Osteoblast (primary cell): ENCODE results near the gene HMOX1. TPM values are rescaled to one million over a fixed set of nuclear protein-coding genes. Genes with fewer than 3 reads are reported as not detected.

Source experiments
- DNase-seq: peaks from one replicate; pipeline ENCODE4 v3.0.0; 2011; ENCODE audit warnings: low spot score, mixed read lengths; ENCODE audit not compliant: insufficient read length; ENCODE audit errors: missing footprints
- H2AFZ ChIP-seq: 2 replicates; pipeline ENCODE4 v1.6.0; 2011; ENCODE audit warnings: mild to moderate bottlenecking, low read length
- H3K27ac ChIP-seq: 2 replicates; pipeline ENCODE4 v1.5.1; 2011; ENCODE audit warnings: mild to moderate bottlenecking, low read depth, low read length, moderate library complexity
- H3K27me3 ChIP-seq: 2 replicates; pipeline ENCODE4 v1.6.0; 2012; ENCODE audit warnings: mild to moderate bottlenecking, control low read depth, inconsistent platforms, low read length, moderate library complexity; ENCODE audit not compliant: insufficient read depth
- H3K36me3 ChIP-seq: 2 replicates; pipeline ENCODE4 v1.5.1; 2011; ENCODE audit warnings: mild to moderate bottlenecking, low read length, control low read depth, moderate library complexity; ENCODE audit not compliant: insufficient read depth
- H3K4me1 ChIP-seq: 2 replicates; pipeline ENCODE4 v1.5.1; 2011; ENCODE audit warnings: mild to moderate bottlenecking, low read length, control low read depth, moderate library complexity; ENCODE audit not compliant: insufficient read depth
- H3K4me2 ChIP-seq: 2 replicates; pipeline ENCODE4 v1.6.0; 2011; ENCODE audit warnings: mild to moderate bottlenecking, low read length; ENCODE audit not compliant: insufficient read depth
- H3K4me3 ChIP-seq: fragments of 200-600 bp; sonication (generic); 3 replicates; pipeline ENCODE4 v1.5.1; 2012; ENCODE audit warnings: mild to moderate bottlenecking, low read length, inconsistent platforms; ENCODE audit not compliant: insufficient read depth
- H3K79me2 ChIP-seq: 2 replicates; pipeline ENCODE4 v1.6.0; 2012; ENCODE audit warnings: mild to moderate bottlenecking, low read length, control low read depth, inconsistent platforms; ENCODE audit not compliant: insufficient read depth
- H3K9me3 ChIP-seq: 2 replicates; pipeline ENCODE4 v1.5.1; 2011; ENCODE audit warnings: low read depth, low read length, control low read depth
- H4K20me1 ChIP-seq: 2 replicates; pipeline ENCODE4 v1.6.0; 2012; ENCODE audit warnings: mild to moderate bottlenecking, low read length, control low read depth; ENCODE audit not compliant: insufficient read depth
- CTCF ChIP-seq: IDR thresholded peaks from 2 replicates; pipeline ENCODE4 v1.5.1; 2011; ENCODE audit warnings: mild to moderate bottlenecking, low read depth, low read length, moderate library complexity; ENCODE audit errors: extremely low read depth
- total RNA-seq: library from RNA; depleted of rRNA; stranded (reverse); fragments of >200 nt; gene quantifications from 2 replicates; pipeline ENCODE4 v1.2.3, GENCODE V29; 2012

HMOX1 gene
- total RNA-seq, 1 donor: 475 TPM

- Histone ChIP-seq H3K36me3 (peaks cover 12% of the 10 kb centered on the region), H3K79me2 (no peaks in the 10 kb centered on the region), H3K4me1 (peaks cover 26% of the 10 kb centered on the region), H3K27me3 (no peaks in the 10 kb centered on the region), H3K27ac (peak overlapping the region; percentile 83), H3K4me3 (peak overlapping the region; percentile 37), H3K9me3 (no peaks in the 10 kb centered on the region), H4K20me1 (no peaks in the 10 kb centered on the region), H2AFZ (no peak overlapping the region), H3K4me2 (peak overlapping the region; percentile 51)
- peak; percentile 85 for DNase-seq
- peak; percentile 32 for TF ChIP-seq CTCF
Measured at GRCh38 chr22:35352214-35353111, 28.4 kb upstream of the HMOX1 start.

DNA sequence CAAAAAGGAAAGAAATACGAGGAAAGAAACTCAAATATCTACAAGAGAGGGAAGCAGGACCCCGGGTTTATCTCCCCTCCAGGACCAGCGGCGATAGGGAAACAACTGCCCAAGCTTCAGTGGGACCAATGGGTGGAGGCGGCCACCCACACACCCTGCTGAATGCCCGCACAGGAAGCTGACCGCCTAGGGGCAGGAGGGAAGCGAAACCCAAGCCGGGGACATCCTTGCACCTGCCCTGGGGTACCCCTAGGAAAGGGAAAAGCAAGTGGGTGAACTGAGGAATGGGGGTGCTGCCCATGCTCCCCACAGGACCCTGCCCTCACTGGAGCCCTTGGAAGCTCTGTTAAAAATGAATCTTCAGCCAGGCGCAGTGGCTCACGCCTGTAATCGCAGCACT, 27.6 kb upstream of the HMOX1 start:
- Histone ChIP-seq H3K4me2 (no peak overlapping the region), H3K79me2 (no peaks in the 10 kb centered on the region), H3K36me3 (peaks cover 4% of the 10 kb centered on the region), H3K4me1 (peaks cover 26% of the 10 kb centered on the region), H3K4me3 (no peak overlapping the region), H3K27ac (no peak overlapping the region), H3K27me3 (no peaks in the 10 kb centered on the region), H2AFZ (no peak overlapping the region), H4K20me1 (no peaks in the 10 kb centered on the region), H3K9me3 (no peaks in the 10 kb centered on the region)
- no peak for TF ChIP-seq CTCF
- DNase-seq: peak; percentile 65

DNA sequence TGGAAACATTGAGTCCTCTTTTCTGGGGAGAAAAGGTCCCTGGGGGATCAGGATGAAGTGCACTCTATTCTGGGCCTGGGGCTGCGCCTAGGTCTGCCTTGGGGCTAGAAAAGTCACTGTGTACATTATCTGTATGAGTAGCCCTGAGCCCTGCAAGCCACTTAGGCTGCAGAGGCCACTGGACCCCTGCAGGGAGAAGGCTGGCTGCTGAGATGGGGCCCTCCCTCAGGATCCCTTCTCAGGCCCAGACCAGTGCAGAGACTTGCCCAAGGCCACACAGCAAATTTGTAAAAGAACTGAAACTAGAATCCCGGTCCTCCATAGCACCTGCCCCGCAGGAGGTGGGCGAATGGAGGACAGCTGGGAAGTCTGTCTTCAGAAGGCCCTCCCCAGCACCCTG, 26.8 kb upstream of the HMOX1 start:
- H4K20me1 ChIP-seq: no peaks in the 10 kb centered on the region
- H3K4me2 ChIP-seq: no peak overlapping the region
- no peak overlapping the region for H2AFZ ChIP-seq
- no peaks in the 10 kb centered on the region for H3K36me3 ChIP-seq
- no peak for TF ChIP-seq CTCF
- H3K4me1 ChIP-seq: peaks cover 26% of the 10 kb centered on the region
- H3K79me2 ChIP-seq: no peaks in the 10 kb centered on the region
- H3K4me3 ChIP-seq: no peak overlapping the region
- no peaks in the 10 kb centered on the region for H3K9me3 ChIP-seq
- DNase-seq: no peak
- no peak overlapping the region for H3K27ac ChIP-seq
- no peaks in the 10 kb centered on the region for H3K27me3 ChIP-seq

DNA sequence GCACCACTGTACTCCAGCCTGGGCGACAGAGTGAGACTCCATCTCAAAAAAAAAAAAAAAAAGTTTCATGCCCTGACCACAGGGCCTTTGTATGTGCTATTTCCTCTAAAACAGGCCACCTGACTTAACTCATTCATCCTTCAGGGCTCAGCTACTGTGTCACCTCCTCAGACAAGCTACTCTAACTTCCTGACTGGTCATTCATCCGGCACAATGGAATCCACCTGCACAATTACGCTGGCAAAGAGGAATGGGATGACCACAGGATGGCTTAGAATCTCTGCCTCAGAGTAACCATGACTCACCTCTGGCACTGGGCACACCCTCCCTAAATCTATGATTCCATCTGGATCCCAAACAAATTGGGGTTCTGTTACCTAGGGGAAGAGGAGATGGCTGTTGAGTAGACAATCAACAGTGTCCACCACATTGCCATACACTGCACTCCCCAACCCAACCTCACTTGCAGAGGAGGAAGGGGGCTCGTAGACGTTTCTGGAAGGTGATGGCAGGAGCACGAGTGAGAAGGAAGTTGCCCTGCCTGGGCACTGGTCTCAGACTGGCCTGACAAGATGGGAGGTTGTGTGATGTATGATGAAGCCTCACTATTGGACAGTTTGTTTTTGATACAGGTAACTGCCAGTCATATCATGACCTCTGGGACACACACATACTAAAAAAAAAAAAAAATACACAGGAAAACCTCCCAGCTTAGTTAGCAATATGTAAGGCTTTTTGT, 22.8 kb upstream of the HMOX1 start:
- Histone ChIP-seq H3K79me2 (no peaks in the 10 kb centered on the region), H3K4me1 (peaks cover 8% of the 10 kb centered on the region), H3K27ac (no peak overlapping the region), H4K20me1 (no peaks in the 10 kb centered on the region), H3K36me3 (no peaks in the 10 kb centered on the region), H3K27me3 (no peaks in the 10 kb centered on the region), H3K4me3 (no peak overlapping the region), H3K9me3 (no peaks in the 10 kb centered on the region), H2AFZ (no peak overlapping the region), H3K4me2 (no peak overlapping the region)
- DNase-seq: peak; percentile 80
- TF ChIP-seq CTCF: no peak
